Neuronal stem cell (in vitro differentiated cells): ENCODE results near the gene CADM2.
A peak's percentile ranks its signal among the peaks of the same experiment; 100 is the strongest.

Experiments
- DNase-seq: peaks from one replicate; pipeline ENCODE4 v3.0.0-alpha.2; 2013; ENCODE audit warnings: low spot score
- H2AFZ ChIP-seq: one replicate; pipeline ENCODE4 v1.6.1; 2013; ENCODE audit warnings: mild to moderate bottlenecking, low read length, inconsistent platforms
- H2AK5ac ChIP-seq: 2 replicates; pipeline ENCODE4 v1.6.1; 2013; ENCODE audit warnings: low read depth, mild to moderate bottlenecking, inconsistent platforms, low read length, moderate library complexity, mixed read lengths
- H2BK120ac ChIP-seq: 2 replicates; pipeline ENCODE4 v1.6.1; 2013; ENCODE audit warnings: low read depth, mild to moderate bottlenecking, inconsistent platforms, low read length, moderate library complexity, mixed read lengths
- H2BK12ac ChIP-seq: one replicate; pipeline ENCODE4 v1.6.1; 2013; ENCODE audit warnings: low read length, inconsistent platforms
- H2BK15ac ChIP-seq: 2 replicates; pipeline ENCODE4 v1.6.1; 2013; ENCODE audit warnings: mild to moderate bottlenecking, low read length, inconsistent platforms, mixed read lengths
- H2BK5ac ChIP-seq: one replicate; pipeline ENCODE4 v1.6.1; 2013; ENCODE audit warnings: inconsistent platforms, mild to moderate bottlenecking, low read length, moderate library complexity
- H3K14ac ChIP-seq: one replicate; pipeline ENCODE4 v1.6.1; 2013; ENCODE audit warnings: low read length, inconsistent platforms
- H3K18ac ChIP-seq: 2 replicates; pipeline ENCODE4 v1.6.1; 2013; ENCODE audit warnings: low read length, inconsistent platforms
- H3K23ac ChIP-seq: 2 replicates; pipeline ENCODE4 v1.6.1; 2013; ENCODE audit warnings: low read depth, mild to moderate bottlenecking, mixed read lengths, low read length, inconsistent platforms; ENCODE audit not compliant: poor library complexity
- H3K27ac ChIP-seq: replicated peaks from 3 replicates; pipeline ENCODE4 v1.5.1; 2013; ENCODE audit warnings: low read length, inconsistent platforms
- H3K27me3 ChIP-seq, 3 experiments: 2 replicates each; pipeline ENCODE4 v1.6.1; 2013; ENCODE audit warnings: low read length in 3 of 3, mild to moderate bottlenecking in 2 of 3, inconsistent platforms in 1 of 3, low read depth in 1 of 3, mixed read lengths in 1 of 3, moderate library complexity in 1 of 3; ENCODE audit not compliant: control insufficient read depth in 3 of 3, insufficient read depth in 3 of 3
- H3K36me3 ChIP-seq, 2 donors: replicated peaks in 1 of 2; 2 replicates each; pipeline ENCODE4 v1.6.1; 2013; ENCODE audit warnings: low read length in 2 of 2; ENCODE audit not compliant: control insufficient read depth in 2 of 2, insufficient read depth in 2 of 2
- H3K4ac ChIP-seq: 2 replicates; pipeline ENCODE4 v1.6.1; 2013; ENCODE audit warnings: inconsistent platforms, mild to moderate bottlenecking, low read length, moderate library complexity
- H3K4me1 ChIP-seq, 2 donors: 1 replicate in 1 of 2; 2 replicates in 1 of 2; pipeline ENCODE4 v1.6.1; 2013; ENCODE audit warnings: low read length in 2 of 2, low read depth in 1 of 2; ENCODE audit not compliant: control insufficient read depth in 2 of 2, insufficient read depth in 1 of 2
- H3K4me2 ChIP-seq: one replicate; pipeline ENCODE4 v1.6.1; 2013; ENCODE audit warnings: mild to moderate bottlenecking, low read length, inconsistent platforms; ENCODE audit not compliant: insufficient read depth, poor library complexity, severe bottlenecking
- H3K4me3 ChIP-seq, 2 donors: 2 replicates each; pipeline ENCODE4 v1.5.1; 2013; ENCODE audit warnings: low read length in 2 of 2, mild to moderate bottlenecking in 2 of 2, inconsistent platforms in 1 of 2, moderate library complexity in 1 of 2
- H3K79me1 ChIP-seq: one replicate; pipeline ENCODE4 v1.6.1; 2013; ENCODE audit warnings: low read depth, mild to moderate bottlenecking, inconsistent platforms, low read length, moderate library complexity
- H3K9ac ChIP-seq: one replicate; pipeline ENCODE4 v1.6.1; 2013; ENCODE audit warnings: mild to moderate bottlenecking, low read depth, low read length, inconsistent platforms; ENCODE audit not compliant: poor library complexity
- H3K9me3 ChIP-seq, 2 donors: replicated peaks in 1 of 2; 2 replicates each; pipeline versions ENCODE3 to v1.6.1; 2013; ENCODE audit warnings: low read length in 2 of 2, mild to moderate bottlenecking in 2 of 2, inconsistent platforms in 1 of 2, low read depth in 1 of 2, mixed read lengths in 1 of 2, moderate library complexity in 1 of 2; ENCODE audit not compliant: control insufficient read depth in 2 of 2, insufficient read depth in 1 of 2
- H4K8ac ChIP-seq: one replicate; pipeline ENCODE4 v1.6.1; 2013; ENCODE audit warnings: low read depth, mild to moderate bottlenecking, inconsistent platforms, low read length, moderate library complexity
- H4K91ac ChIP-seq: one replicate; pipeline ENCODE4 v1.6.1; 2013; ENCODE audit warnings: low read length, low read depth, mild to moderate bottlenecking, inconsistent platforms; ENCODE audit not compliant: poor library complexity
- WGBS, 2 donors: extraction: QIAGEN DNeasy Blood & Tissue Kit; methylation state at CpG; one replicate each; pipeline ENCODE4 v1.1.7; 2013; ENCODE audit warnings: missing lambda C conversion rate in 2 of 2, mixed read lengths in 1 of 2; ENCODE audit not compliant: insufficient read length in 2 of 2, insufficient replicate concordance in 1 of 2; ENCODE audit errors: extremely low coverage in 2 of 2; 5-methylcytosine and 5-hydroxymethylcytosine counted together

The CADM2 gene

DNA sequence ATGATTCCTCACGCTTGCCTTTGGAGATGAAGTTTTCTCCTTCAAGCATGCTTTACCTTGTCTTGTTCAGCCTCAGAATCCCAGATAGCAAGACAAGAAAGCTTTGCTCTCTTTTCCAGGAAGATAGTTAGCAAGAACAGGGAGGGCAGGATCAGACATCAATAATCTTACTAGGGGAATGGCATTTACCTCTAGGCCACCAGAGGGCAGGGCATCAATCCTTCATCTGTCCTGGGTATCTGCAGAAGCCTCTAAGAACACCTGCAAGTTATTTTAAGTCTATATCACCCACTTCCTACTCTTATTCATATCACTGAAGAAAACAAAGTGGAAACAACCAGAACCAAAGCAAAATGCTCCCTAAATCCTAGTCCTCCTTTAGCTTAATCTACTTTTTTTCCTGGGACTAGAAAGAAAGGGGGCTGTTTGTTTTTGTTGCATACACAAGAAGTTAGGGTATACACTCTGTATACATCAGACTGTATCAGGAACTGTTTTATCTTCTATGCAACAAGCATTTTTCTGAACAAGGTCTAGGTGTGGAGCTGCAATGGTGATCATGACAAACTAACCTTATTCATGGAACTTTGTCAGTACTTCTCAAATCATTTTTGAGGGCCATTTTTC lies 862.5 kb downstream of the CADM2 start:
- WGBS, 2 donors, result no CpG with 5 or more reads among the region's 1 CpG
- H2AFZ ChIP-seq, result no peak overlapping the region
- no peak overlapping the region for H2BK15ac ChIP-seq
- H3K18ac ChIP-seq, result no peak overlapping the region
- no peaks in the 10 kb centered on the region for H3K79me1 ChIP-seq
- H2AK5ac ChIP-seq, result no peak overlapping the region
- H2BK120ac ChIP-seq, result no peak overlapping the region
- no peaks in the 10 kb centered on the region for H3K4me1 ChIP-seq
- no peaks in the 10 kb centered on the region for H3K27me3 ChIP-seq
- no peak overlapping the region for H4K91ac ChIP-seq
- no peak overlapping the region for H2BK12ac ChIP-seq
- no peak overlapping the region for H3K14ac ChIP-seq
- peak; percentile 11 for DNase-seq
- no peak overlapping the region for H2BK5ac ChIP-seq
- no peak overlapping the region for H4K8ac ChIP-seq
- H3K4me3 ChIP-seq, result no peak overlapping the region
- H3K9ac ChIP-seq, result no peak overlapping the region
- no peak overlapping the region for H3K4ac ChIP-seq
- no peak overlapping the region for H3K27ac ChIP-seq
- H3K23ac ChIP-seq, result no peak overlapping the region
- H3K36me3 ChIP-seq, result no peaks in the 10 kb centered on the region
- no peaks in the 10 kb centered on the region for H3K9me3 ChIP-seq
- no peak overlapping the region for H3K4me2 ChIP-seq

DNA sequence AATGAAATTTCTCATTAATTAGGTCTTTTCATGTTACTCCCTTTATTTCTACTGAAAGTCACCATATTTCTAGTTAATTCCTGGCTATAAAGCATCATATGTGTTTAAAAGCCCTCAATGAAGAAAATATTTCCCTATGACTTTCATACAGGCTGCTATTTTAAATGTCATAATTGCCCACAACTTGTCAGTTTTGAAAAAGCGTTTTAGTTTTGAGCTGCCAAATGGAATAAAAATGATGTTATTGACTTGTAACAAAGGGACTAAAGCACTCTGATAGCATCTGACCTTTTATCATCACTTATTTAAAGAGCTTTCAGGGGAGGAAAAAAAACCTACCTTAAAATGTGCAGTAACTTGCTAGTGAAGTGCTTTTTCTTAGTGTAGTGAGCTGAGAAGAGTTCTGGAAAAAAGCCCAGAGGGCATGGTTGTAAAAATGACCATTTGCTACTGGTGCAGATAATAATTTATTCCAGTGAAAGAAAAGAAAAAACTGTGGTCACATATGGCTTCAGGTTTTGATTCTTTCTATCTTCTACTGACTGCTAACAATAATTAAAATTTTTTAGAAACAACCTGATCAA lies 877.2 kb downstream of the CADM2 start:
- H2BK120ac ChIP-seq, result no peak overlapping the region
- H2BK12ac ChIP-seq, result no peak overlapping the region
- no peak overlapping the region for H3K4me2 ChIP-seq
- no peak overlapping the region for H4K91ac ChIP-seq
- H3K27ac ChIP-seq, result no peak overlapping the region
- no peak overlapping the region for H2AK5ac ChIP-seq
- no peak overlapping the region for H3K4me3 ChIP-seq
- H3K4me1 ChIP-seq, result no peaks in the 10 kb centered on the region
- H3K36me3 ChIP-seq, result no peaks in the 10 kb centered on the region
- no peak overlapping the region for H4K8ac ChIP-seq
- no peak overlapping the region for H2AFZ ChIP-seq
- no peak overlapping the region for H2BK5ac ChIP-seq
- no peak overlapping the region for H3K9ac ChIP-seq
- no peaks in the 10 kb centered on the region for H3K9me3 ChIP-seq
- DNase-seq, result no peak
- H3K27me3 ChIP-seq, result no peaks in the 10 kb centered on the region
- no peaks in the 10 kb centered on the region for H3K79me1 ChIP-seq
- H3K4ac ChIP-seq, result no peak overlapping the region
- H2BK15ac ChIP-seq, result no peak overlapping the region
- no peak overlapping the region for H3K14ac ChIP-seq
- H3K18ac ChIP-seq, result no peak overlapping the region
- no CpG with 5 or more reads among the region's 1 CpG for WGBS, 2 donors
- H3K23ac ChIP-seq, result no peak overlapping the region

DNA sequence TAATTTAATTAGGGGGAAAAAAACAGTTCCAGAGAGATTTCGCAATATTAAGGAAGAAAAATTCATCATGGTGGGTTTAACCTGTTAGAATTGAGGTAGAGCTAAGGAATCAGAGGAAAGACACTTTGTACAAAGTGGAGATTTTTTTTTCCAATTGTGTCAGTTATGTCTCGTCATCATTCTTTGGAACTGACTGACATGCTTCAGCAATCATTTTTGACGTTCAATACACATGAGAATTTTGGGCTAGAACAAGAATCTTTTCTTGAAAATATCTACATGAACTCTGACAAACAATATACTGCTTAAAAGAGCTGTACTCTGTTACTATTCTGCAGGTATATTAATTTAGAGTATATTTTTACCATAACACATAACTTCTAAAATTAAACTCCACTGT lies 878.6 kb downstream of the CADM2 start:
- H2BK5ac ChIP-seq, result no peak overlapping the region
- H3K4me2 ChIP-seq, result no peak overlapping the region
- H2AFZ ChIP-seq, result no peak overlapping the region

GRCh38 chr3:85838921-85839320 lies 880.1 kb downstream of the CADM2 start:
- no peak overlapping the region for H2AFZ ChIP-seq
- no peak overlapping the region for H2BK15ac ChIP-seq
- no peak for DNase-seq
- no peak overlapping the region for H4K91ac ChIP-seq
- no peaks in the 10 kb centered on the region for H3K27me3 ChIP-seq
- no peaks in the 10 kb centered on the region for H3K9me3 ChIP-seq
- no peaks in the 10 kb centered on the region for H3K79me1 ChIP-seq
- H3K4ac ChIP-seq, result no peak overlapping the region
- no peak overlapping the region for H3K27ac ChIP-seq
- H3K4me3 ChIP-seq, result no peak overlapping the region
- H3K18ac ChIP-seq, result no peak overlapping the region
- no peak overlapping the region for H3K4me2 ChIP-seq
- no CpG with 5 or more reads among the region's 1 CpG for WGBS, 2 donors
- no peak overlapping the region for H3K14ac ChIP-seq
- H2BK12ac ChIP-seq, result no peak overlapping the region
- no peak overlapping the region for H3K23ac ChIP-seq
- H2BK120ac ChIP-seq, result no peak overlapping the region
- no peak overlapping the region for H4K8ac ChIP-seq
- H3K4me1 ChIP-seq, result no peaks in the 10 kb centered on the region
- H2BK5ac ChIP-seq, result no peak overlapping the region
- no peaks in the 10 kb centered on the region for H3K36me3 ChIP-seq
- no peak overlapping the region for H2AK5ac ChIP-seq
- no peak overlapping the region for H3K9ac ChIP-seq

More for the DNA sequence above, 878.6 kb downstream of the CADM2 start:
- no peak for DNase-seq
- no CpG with 5 or more reads among the region's 3 CpGs for WGBS, 2 donors
- no peaks in the 10 kb centered on the region for H3K79me1 ChIP-seq
- no peak overlapping the region for H3K9ac ChIP-seq
- H2AK5ac ChIP-seq, result no peak overlapping the region
- H3K18ac ChIP-seq, result no peak overlapping the region
- no peak overlapping the region for H3K27ac ChIP-seq
- H2BK120ac ChIP-seq, result no peak overlapping the region
- no peak overlapping the region for H4K8ac ChIP-seq
- no peaks in the 10 kb centered on the region for H3K9me3 ChIP-seq
- no peak overlapping the region for H2BK12ac ChIP-seq
- no peak overlapping the region for H3K23ac ChIP-seq
- no peak overlapping the region for H3K4ac ChIP-seq
- no peaks in the 10 kb centered on the region for H3K4me1 ChIP-seq
- no peak overlapping the region for H4K91ac ChIP-seq
- no peak overlapping the region for H3K14ac ChIP-seq
- no peak overlapping the region for H2BK15ac ChIP-seq
- H3K36me3 ChIP-seq, result no peaks in the 10 kb centered on the region
- no peaks in the 10 kb centered on the region for H3K27me3 ChIP-seq
- H3K4me3 ChIP-seq, result no peak overlapping the region
